Vagina (tissue), 2 donors: ENCODE results near the gene TGM5.

Experiments used
- POLR2A ChIP-seq, 2 donors: fragments of 450-650 bp; IDR thresholded peaks; one replicate each; pipeline ENCODE4 v1.6.1; 2017; ENCODE audit warnings: antibody characterized with exemption in 2 of 2, mild to moderate bottlenecking in 2 of 2, moderate library complexity in 2 of 2
- TF ChIP-seq, protein P1 (sequence below), 3 experiments: fragments of 450-650 bp in 2 of 3; fragments of 200-600 bp in 1 of 3; sonication (generic) in 1 of 3; IDR thresholded peaks; one replicate each; pipeline ENCODE4 v1.5.1; 2017 to 2019; ENCODE audit warnings: antibody characterized with exemption in 3 of 3, mild to moderate bottlenecking in 2 of 3, moderate library complexity in 2 of 3

DNA sequence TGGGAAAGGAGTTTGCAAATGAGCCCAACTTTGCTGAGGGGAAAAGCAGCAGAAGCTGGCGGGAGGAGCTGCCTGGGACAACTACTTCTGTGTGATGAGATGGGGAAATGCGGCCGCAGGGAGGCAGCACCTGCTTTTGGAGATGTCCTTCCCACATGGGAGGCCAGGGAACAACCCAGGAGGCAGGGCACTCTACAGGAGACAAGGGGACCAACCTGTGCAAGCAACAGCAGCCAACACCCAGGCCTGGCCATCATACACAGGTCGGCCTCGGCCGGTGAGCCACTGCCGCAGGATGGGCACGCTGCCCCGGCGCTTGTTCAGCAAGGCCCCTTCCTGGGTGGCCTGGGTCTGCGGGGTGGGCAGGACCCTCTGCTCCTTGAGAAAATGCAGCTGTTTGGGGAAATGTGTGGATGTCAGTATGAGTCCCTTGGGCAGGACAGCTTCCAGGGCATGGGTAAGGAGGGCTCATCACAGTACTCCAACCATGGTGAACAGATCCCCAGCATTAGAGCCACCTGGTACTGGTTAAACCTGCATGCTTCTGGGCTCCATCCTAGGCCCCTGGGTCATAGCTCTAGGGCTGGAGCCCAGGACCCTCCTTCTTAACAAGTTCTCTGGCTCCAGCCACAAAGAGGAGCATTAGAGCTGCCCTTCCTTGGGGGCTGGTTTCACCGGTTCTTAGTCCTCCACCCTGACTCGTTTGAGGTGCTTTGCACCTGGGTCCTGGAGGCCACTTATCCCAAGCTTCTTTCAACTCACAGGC, 57.5 kb downstream of the TGM5 start:
- TF ChIP-seq, protein P1, sequence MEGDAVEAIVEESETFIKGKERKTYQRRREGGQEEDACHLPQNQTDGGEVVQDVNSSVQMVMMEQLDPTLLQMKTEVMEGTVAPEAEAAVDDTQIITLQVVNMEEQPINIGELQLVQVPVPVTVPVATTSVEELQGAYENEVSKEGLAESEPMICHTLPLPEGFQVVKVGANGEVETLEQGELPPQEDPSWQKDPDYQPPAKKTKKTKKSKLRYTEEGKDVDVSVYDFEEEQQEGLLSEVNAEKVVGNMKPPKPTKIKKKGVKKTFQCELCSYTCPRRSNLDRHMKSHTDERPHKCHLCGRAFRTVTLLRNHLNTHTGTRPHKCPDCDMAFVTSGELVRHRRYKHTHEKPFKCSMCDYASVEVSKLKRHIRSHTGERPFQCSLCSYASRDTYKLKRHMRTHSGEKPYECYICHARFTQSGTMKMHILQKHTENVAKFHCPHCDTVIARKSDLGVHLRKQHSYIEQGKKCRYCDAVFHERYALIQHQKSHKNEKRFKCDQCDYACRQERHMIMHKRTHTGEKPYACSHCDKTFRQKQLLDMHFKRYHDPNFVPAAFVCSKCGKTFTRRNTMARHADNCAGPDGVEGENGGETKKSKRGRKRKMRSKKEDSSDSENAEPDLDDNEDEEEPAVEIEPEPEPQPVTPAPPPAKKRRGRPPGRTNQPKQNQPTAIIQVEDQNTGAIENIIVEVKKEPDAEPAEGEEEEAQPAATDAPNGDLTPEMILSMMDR (IDR thresholded peaks at IDR 0.05), result no peak
- no peak for TF ChIP-seq POLR2A (IDR thresholded peaks at IDR 0.05)
